ENCODE results near the gene PNPO.
A peak's percentile ranks its signal among the peaks of the same experiment; 100 is the strongest.

GRCh38 chr17:47978324-47978723, 37.0 kb downstream of the PNPO start:
- TF ChIP-seq CTCF (optimal IDR thresholded peaks at IDR 0.05 in 1 of 3, IDR thresholded peaks at IDR 0.05 in 1 of 3, conservative IDR thresholded peaks at IDR 0.05 in 1 of 3; ENCODE audit: extremely low read depth in 1 of 3, insufficient read depth in 2 of 3, low read length in 3 of 3) (peak; percentile 59 to 84 (median 71)), EZH2 (IDR thresholded peaks at IDR 0.05; ENCODE audit: low read length) (no peak)

Data from keratinocyte (primary cell).